Activated CD8-positive, alpha-beta T cell treated with anti-CD3 and anti-CD28 coated beads, Interleukin-2, amount 10 ng/mL, durations not matched to agents 7 days and 5 days (primary cell): ENCODE data around the gene INPP4A. TPM values are rescaled to one million over a fixed set of nuclear protein-coding genes. Genes with fewer than 3 reads are reported as not detected.

Experiments used
- ATAC-seq: fragments of 150-1000 bp; cut with Tn5 transposase; one replicate; pipeline ENCODE4 v1.10.0; 2021; ENCODE audit warnings: moderate library complexity
- CTCF ChIA-PET: fragments of 350-600 bp; sonication (Branson Sonifier 250); formaldehyde crosslinking; loops from one replicate; lab custom pipeline; 2021; ENCODE audit warnings: antibody characterized with exemption; lab: Charles Lee
- POLR2A ChIA-PET: fragments of 350-600 bp; sonication (Branson Sonifier 250); formaldehyde crosslinking; loops from one replicate; lab custom pipeline; 2021; ENCODE audit warnings: antibody characterized with exemption; lab: Charles Lee
- DNase-seq: peaks from one replicate; pipeline ENCODE4 v3.0.0-alpha.2; 2020
- H3K27ac Mint-ChIP-seq: one replicate; pipeline ENCODE4 v1.8.0; 2021; ENCODE audit warnings: mild to moderate bottlenecking, mixed read lengths
- H3K27me3 Mint-ChIP-seq: one replicate; pipeline ENCODE4 v1.8.0; 2021; ENCODE audit warnings: low read depth, mixed read lengths
- H3K36me3 Mint-ChIP-seq: one replicate; pipeline ENCODE4 v1.8.0; 2021; ENCODE audit warnings: low read depth, mixed read lengths
- H3K4me1 Mint-ChIP-seq: one replicate; pipeline ENCODE4 v1.8.0; 2021; ENCODE audit warnings: low read depth, mixed read lengths
- H3K4me3 Mint-ChIP-seq: one replicate; pipeline ENCODE4 v1.8.0; 2021; ENCODE audit warnings: mild to moderate bottlenecking, mixed read lengths
- H3K9me3 Mint-ChIP-seq: one replicate; pipeline ENCODE4 v1.8.0; 2022; ENCODE audit warnings: mixed read lengths; ENCODE audit not compliant: insufficient read depth
- total RNA-seq, 2 experiments: library from RNA; stranded (reverse); gene quantifications; one replicate each; pipeline ENCODE4 v1.2.3, GENCODE V29; 2021

Gene INPP4A
- total RNA-seq, 2 experiments from 2014 or later, result 152 to 157 TPM

- no peak overlapping the region for H3K4me3 Mint-ChIP-seq
- peaks cover 97% of the 10 kb centered on the region for H3K4me1 Mint-ChIP-seq
- ATAC-seq, result no peak
- peak overlapping the region; percentile 35 for H3K27ac Mint-ChIP-seq
- ChIA-PET POLR2A (interaction anchor here (1.4 to 5.1 kb wide), 2 partner anchors 22 kb away, joined by 4 to 43 read pairs; no protein-coding TSS in a partner anchor), CTCF (interaction anchor here (1.1 to 3.6 kb wide), 10 partner anchors 11 to 74 kb away, joined by 3 to 49 read pairs (median 20); no protein-coding TSS in a partner anchor)
- H3K9me3 Mint-ChIP-seq, result no peaks in the 10 kb centered on the region
- peak; percentile 22 for DNase-seq
- peaks cover 61% of the 10 kb centered on the region for H3K36me3 Mint-ChIP-seq
- no peaks in the 10 kb centered on the region for H3K27me3 Mint-ChIP-seq
Measured at GRCh38 chr2:98486374-98486981, 41.8 kb downstream of the INPP4A start.

DNA sequence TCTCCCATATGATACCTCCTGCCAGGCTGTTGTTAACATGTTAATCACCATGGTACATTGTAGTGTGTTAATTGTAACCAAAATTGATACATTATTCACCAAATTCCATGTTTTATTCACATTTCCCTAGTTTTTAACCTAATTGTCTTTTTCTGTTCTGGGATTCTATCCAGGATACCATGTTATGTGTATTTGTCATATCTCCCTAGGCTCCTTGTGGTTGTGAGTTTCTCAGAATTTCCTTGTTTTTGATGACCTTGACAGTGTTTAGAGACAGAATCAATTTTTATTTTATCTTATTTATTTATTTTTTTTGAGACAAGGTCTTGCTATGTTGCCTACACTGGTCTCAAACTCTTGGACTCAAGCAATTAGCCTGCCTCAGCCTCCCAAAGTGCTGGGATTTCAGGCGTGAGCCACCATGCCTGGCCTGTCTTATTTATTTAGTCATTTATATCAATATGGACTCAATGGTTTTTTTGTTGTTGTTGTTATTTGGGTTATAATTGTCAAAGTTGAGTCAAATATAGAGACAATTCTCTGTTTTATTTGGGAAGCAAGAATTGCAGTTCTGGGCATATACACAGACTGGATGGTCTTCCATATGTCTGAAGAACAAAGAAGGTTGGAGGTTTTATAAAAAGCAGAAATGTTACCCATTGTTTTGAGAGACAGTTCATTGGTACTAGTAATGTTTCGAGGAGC, 42.6 kb downstream of the INPP4A start:
- DNase-seq (no peak), ATAC-seq (no peak)
- no peak overlapping the region for H3K4me3 Mint-ChIP-seq
- ChIA-PET CTCF (interaction anchor here (0.6 to 3.6 kb wide), 35 partner anchors 8 to 162 kb away, joined by 3 to 49 read pairs (median 5); no protein-coding TSS in a partner anchor), POLR2A (interaction anchor here (1.0 to 1.4 kb wide), 2 partner anchors 23 to 33 kb away, joined by 3 to 4 read pairs; no protein-coding TSS in a partner anchor)
- peaks cover 64% of the 10 kb centered on the region for H3K36me3 Mint-ChIP-seq
- peaks cover 96% of the 10 kb centered on the region for H3K4me1 Mint-ChIP-seq
- H3K27me3 Mint-ChIP-seq, result no peaks in the 10 kb centered on the region
- H3K27ac Mint-ChIP-seq, result peak overlapping the region; percentile 43
- no peaks in the 10 kb centered on the region for H3K9me3 Mint-ChIP-seq

DNA sequence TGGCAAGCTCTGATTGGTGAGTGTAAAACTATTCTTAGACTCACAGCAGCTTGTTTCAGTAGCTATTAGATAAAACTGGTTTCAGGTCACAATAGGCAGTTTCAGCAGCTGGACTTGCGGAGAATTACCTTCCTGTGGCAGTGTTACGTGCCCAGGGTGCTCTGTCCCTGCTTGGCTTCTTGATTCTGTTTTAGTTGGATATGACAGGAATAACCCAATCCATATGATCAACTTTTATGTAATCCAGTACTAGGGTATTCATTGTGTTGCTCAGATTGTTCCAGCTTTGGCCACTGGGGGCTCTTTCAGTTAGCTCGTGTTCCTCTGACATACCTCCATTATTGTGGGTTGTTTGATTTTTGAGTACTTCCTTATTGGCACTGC, 43.1 kb downstream of the INPP4A start:
- Mint-ChIP-seq H3K4me3 (no peak overlapping the region), H3K36me3 (peaks cover 67% of the 10 kb centered on the region), H3K27ac (peak overlapping the region; percentile 8), H3K4me1 (peaks cover 96% of the 10 kb centered on the region), H3K27me3 (no peaks in the 10 kb centered on the region), H3K9me3 (no peaks in the 10 kb centered on the region)
- CTCF ChIA-PET, result interaction anchor here (0.6 to 3.6 kb wide), 35 partner anchors 9 to 162 kb away, joined by 3 to 49 read pairs (median 5); no protein-coding TSS in a partner anchor
- peak; percentile 59 for DNase-seq
- peak; percentile 37 for ATAC-seq
- POLR2A ChIA-PET, result interaction anchor here (0.9 to 1.4 kb wide), 3 partner anchors 20 to 34 kb away, joined by 3 to 4 read pairs (median 3); no protein-coding TSS in a partner anchor

- H3K36me3 Mint-ChIP-seq, result peaks cover 71% of the 10 kb centered on the region
- H3K27ac Mint-ChIP-seq, result peak overlapping the region; percentile 8
- no peaks in the 10 kb centered on the region for H3K27me3 Mint-ChIP-seq
- DNase-seq (no peak), ATAC-seq (no peak)
- no peaks in the 10 kb centered on the region for H3K9me3 Mint-ChIP-seq
- ChIA-PET POLR2A (interaction anchor here (0.9 to 1.4 kb wide), 3 partner anchors 20 to 34 kb away, joined by 3 to 4 read pairs (median 3); no protein-coding TSS in a partner anchor), CTCF (interaction anchor here (0.9 to 3.6 kb wide), 27 partner anchors 9 to 116 kb away, joined by 3 to 49 read pairs (median 6); no protein-coding TSS in a partner anchor)
- H3K4me3 Mint-ChIP-seq, result no peak overlapping the region
- peaks cover 96% of the 10 kb centered on the region for H3K4me1 Mint-ChIP-seq
Measured at GRCh38 chr2:98488252-98488651, 43.6 kb downstream of the INPP4A start.

DNA sequence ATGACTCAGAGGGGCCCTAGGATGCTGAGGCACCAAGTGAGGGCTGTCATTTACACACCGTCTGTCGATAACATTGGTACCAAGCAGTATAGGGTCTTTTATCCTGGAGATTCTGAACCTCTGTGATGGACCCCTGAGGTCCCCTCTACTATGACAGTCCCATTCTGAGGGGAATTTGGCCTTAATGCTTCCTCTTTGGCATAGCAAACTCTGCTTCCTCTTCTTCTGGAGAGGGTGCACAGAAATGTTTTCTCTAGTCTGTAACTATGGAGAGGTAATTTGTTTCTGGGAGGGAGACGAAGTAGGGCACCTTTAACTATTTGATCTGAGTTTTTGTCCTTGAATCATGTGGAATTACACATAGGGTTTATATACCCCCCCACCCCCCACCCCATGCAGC, 44.8 kb downstream of the INPP4A start:
- H3K36me3 Mint-ChIP-seq, result peaks cover 72% of the 10 kb centered on the region
- no peaks in the 10 kb centered on the region for H3K27me3 Mint-ChIP-seq
- peaks cover 2% of the 10 kb centered on the region for H3K9me3 Mint-ChIP-seq
- ATAC-seq (no peak), DNase-seq (no peak)
- CTCF ChIA-PET, result interaction anchor here (2.6 to 3.6 kb wide), 4 partner anchors 10 to 77 kb away, joined by 21 to 49 read pairs (median 22); no protein-coding TSS in a partner anchor
- POLR2A ChIA-PET, result no interaction called here
- peak overlapping the region; percentile 46 for H3K27ac Mint-ChIP-seq
- peaks cover 83% of the 10 kb centered on the region for H3K4me1 Mint-ChIP-seq
- H3K4me3 Mint-ChIP-seq, result no peak overlapping the region

DNA sequence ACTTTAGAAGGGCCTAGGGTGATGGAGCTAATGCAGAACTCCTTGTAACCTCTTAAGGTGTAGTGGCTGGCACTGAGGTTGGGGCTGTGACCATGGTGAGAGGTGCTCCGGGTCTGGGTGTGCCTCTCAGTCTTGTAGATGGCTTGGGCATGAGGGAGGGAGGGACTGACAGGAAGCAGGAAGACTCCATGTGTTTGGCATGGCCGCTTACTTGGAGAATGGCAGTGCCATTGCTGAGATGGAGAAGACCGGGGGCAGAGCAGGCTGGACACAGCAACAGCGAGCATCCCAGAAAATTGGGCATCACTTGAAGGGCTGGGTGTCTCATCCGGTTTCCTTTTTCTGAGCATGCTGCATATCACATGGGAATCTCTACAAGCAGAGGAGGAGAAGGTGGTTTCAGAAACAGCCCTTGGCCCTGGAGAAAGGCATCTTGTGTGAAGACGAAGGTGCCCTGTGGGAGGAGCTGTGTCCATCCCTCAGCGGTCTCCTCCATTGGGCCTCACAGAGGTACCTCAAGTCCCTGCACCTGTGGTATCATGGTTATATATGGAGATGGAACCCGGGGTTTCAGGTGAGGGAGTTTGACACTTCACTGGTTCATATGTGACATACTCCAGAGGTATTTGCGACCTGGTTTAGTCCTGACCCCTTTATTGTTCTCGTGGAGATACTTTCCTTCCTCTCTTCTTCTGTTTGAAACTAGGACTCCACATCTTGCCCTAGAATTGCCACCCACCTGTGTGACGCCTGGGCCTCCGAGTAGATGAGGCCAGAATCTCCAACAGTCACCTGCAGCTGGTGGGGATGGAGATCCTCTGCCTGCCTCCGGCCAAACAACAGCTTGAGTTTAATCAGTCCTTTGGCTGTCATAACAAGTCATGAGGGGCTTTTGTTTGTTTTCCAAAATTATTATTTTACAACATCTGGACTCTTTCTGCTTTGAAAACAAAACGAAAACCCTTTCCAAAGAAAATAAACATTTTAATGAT, 45.6 kb downstream of the INPP4A start:
- Mint-ChIP-seq H3K27ac (peak overlapping the region; percentile 64), H3K27me3 (no peaks in the 10 kb centered on the region), H3K9me3 (peaks cover 9% of the 10 kb centered on the region), H3K4me3 (no peak overlapping the region), H3K4me1 (peaks cover 75% of the 10 kb centered on the region), H3K36me3 (peaks cover 72% of the 10 kb centered on the region)
- POLR2A ChIA-PET, result no interaction called here
- no peak for DNase-seq
- ATAC-seq, result no peak
- CTCF ChIA-PET, result no interaction called here

- no peak for ATAC-seq
- H3K27ac Mint-ChIP-seq, result peak overlapping the region; percentile 46
- H3K4me3 Mint-ChIP-seq, result no peak overlapping the region
- H3K4me1 Mint-ChIP-seq, result peaks cover 58% of the 10 kb centered on the region
- H3K36me3 Mint-ChIP-seq, result peaks cover 81% of the 10 kb centered on the region
- H3K9me3 Mint-ChIP-seq, result peaks cover 28% of the 10 kb centered on the region
- ChIA-PET POLR2A (no interaction called here), CTCF (interaction anchor here (1.4 to 1.5 kb wide), 2 partner anchors 13 to 79 kb away, joined by 3 to 4 read pairs; no protein-coding TSS in a partner anchor)
- no peak for DNase-seq
- no peaks in the 10 kb centered on the region for H3K27me3 Mint-ChIP-seq
Measured at GRCh38 chr2:98492441-98492840, 47.8 kb downstream of the INPP4A start.

- Mint-ChIP-seq H3K27me3 (no peaks in the 10 kb centered on the region), H3K27ac (peak overlapping the region; percentile 44), H3K9me3 (peaks cover 31% of the 10 kb centered on the region), H3K4me3 (no peak overlapping the region), H3K4me1 (peaks cover 54% of the 10 kb centered on the region), H3K36me3 (peaks cover 93% of the 10 kb centered on the region)
- ChIA-PET POLR2A (no interaction called here), CTCF (interaction anchor here (1.0 to 1.3 kb wide), 2 partner anchors 10 to 13 kb away, joined by 3 to 4 read pairs; no protein-coding TSS in a partner anchor)
- no peak for ATAC-seq
- no peak for DNase-seq
Measured at GRCh38 chr2:98494699-98495098, 50.0 kb downstream of the INPP4A start.

- DNase-seq, result no peak
- ChIA-PET POLR2A (interaction anchor here (0.7 kb wide), 1 partner anchor 23 kb away, joined by 3 read pairs; no protein-coding TSS in a partner anchor), CTCF (interaction anchor here (1.0 to 1.6 kb wide), 4 partner anchors 9 to 22 kb away, joined by 3 to 8 read pairs (median 4); no protein-coding TSS in a partner anchor)
- Mint-ChIP-seq H3K4me1 (peaks cover 47% of the 10 kb centered on the region), H3K27ac (no peak overlapping the region), H3K4me3 (no peak overlapping the region), H3K9me3 (peaks cover 31% of the 10 kb centered on the region), H3K36me3 (peaks cover 89% of the 10 kb centered on the region), H3K27me3 (no peaks in the 10 kb centered on the region)
- no peak for ATAC-seq
Measured at GRCh38 chr2:98496750-98497493, 52.3 kb downstream of the INPP4A start.

DNA sequence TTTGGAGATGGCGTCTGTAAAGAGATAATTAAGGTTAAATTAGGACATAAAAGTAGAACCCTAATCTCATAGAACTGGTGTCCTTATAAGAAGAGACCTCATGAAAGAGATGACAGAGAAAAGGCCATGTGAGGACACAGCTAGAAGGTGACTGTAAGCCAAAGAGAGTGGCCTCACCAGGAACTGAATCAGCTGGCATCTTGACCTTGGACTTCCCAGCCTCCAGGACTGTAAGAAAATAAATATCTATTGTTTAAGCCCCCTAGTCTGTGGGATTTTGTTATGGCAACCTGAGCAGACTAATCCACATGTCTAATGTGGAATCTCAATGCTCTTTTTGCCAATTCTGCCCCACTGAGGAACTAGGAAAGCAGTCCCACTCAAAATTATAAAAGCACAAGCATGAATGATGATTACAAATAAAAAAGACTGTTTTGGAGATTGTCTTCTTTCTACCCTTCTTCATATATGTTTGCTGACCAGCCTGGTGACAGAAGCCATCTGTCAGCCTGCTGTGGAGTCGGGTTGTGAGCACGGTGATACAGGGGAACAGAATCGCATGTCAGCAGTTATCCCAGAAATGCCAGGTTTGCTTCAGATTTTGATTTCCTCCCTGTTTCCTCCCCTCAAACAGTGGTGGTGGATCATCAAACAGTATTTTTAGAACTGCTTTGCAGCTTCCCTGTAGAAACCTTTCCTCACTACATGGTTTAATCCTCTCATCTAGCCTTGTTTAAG, 54.2 kb downstream of the INPP4A start:
- DNase-seq, result no peak
- H3K9me3 Mint-ChIP-seq, result peaks cover 31% of the 10 kb centered on the region
- peaks cover 92% of the 10 kb centered on the region for H3K36me3 Mint-ChIP-seq
- no peak overlapping the region for H3K4me3 Mint-ChIP-seq
- H3K27me3 Mint-ChIP-seq, result no peaks in the 10 kb centered on the region
- POLR2A ChIA-PET, result interaction anchor here (0.6 kb wide), 1 partner anchor 661 kb away, joined by 3 read pairs; no protein-coding TSS in a partner anchor
- CTCF ChIA-PET, result no interaction called here
- ATAC-seq, result no peak
- peak overlapping the region; percentile 51 for H3K27ac Mint-ChIP-seq
- peaks cover 53% of the 10 kb centered on the region for H3K4me1 Mint-ChIP-seq
